RWPE1 (cell line): Measurements from ENCODE around the gene GAREM1.
A peak's percentile ranks its signal among the peaks of the same experiment; 100 is the strongest.

Source experiments
- CTCF ChIA-PET: fragments of 350-600 bp; sonication (Branson Sonifier 250); formaldehyde crosslinking; extraction: SDS; loops from one replicate; lab custom pipeline; 2021; lab: Yijun Ruan, JAX
- POLR2A ChIA-PET: fragments of 400-600 bp; formaldehyde crosslinking; extraction: SDS; loops from one replicate; lab custom pipeline; 2020; ENCODE audit warnings: antibody characterized with exemption; ENCODE audit not compliant: low non-redundant PET; lab: Yijun Ruan, JAX
- DNase-seq: peaks from one replicate; pipeline ENCODE4 v3.0.0; 2012; ENCODE audit warnings: low spot score
- H3K27ac ChIP-seq: fragments of 450-650 bp; 2 replicates; pipeline ENCODE4 v1.5.1; 2017
- TF ChIP-seq, protein P1 (sequence below): fragments of 450-650 bp; conservative IDR thresholded peaks from 2 replicates; pipeline ENCODE4 v1.5.1; 2017; ENCODE audit warnings: low read depth, mild to moderate bottlenecking

Gene GAREM1

DNA sequence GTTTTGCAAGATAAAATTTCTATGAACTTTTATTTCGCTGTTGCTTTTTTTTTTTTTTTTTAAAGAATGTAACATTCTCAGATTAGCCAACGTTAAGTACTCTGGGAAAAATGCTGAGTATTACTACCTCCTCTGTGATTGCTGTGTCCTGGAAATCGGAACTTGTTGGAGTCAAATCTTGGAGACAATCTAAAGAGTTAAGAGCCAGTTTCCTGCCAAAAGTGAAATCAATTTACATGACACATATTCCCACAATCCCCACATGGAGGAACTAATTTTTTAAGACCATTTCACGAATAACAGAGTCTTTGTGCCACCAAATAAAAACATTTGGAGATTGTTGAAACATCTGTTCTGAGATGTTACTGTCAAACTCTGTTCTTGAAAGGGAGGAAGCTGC, 153.0 kb downstream of the GAREM1 start:
- no peak overlapping the region for H3K27ac ChIP-seq
- TF ChIP-seq, protein P1, sequence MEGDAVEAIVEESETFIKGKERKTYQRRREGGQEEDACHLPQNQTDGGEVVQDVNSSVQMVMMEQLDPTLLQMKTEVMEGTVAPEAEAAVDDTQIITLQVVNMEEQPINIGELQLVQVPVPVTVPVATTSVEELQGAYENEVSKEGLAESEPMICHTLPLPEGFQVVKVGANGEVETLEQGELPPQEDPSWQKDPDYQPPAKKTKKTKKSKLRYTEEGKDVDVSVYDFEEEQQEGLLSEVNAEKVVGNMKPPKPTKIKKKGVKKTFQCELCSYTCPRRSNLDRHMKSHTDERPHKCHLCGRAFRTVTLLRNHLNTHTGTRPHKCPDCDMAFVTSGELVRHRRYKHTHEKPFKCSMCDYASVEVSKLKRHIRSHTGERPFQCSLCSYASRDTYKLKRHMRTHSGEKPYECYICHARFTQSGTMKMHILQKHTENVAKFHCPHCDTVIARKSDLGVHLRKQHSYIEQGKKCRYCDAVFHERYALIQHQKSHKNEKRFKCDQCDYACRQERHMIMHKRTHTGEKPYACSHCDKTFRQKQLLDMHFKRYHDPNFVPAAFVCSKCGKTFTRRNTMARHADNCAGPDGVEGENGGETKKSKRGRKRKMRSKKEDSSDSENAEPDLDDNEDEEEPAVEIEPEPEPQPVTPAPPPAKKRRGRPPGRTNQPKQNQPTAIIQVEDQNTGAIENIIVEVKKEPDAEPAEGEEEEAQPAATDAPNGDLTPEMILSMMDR = no peak
- ChIA-PET CTCF (no interaction called here), POLR2A (no interaction called here)
- DNase-seq = no peak

DNA sequence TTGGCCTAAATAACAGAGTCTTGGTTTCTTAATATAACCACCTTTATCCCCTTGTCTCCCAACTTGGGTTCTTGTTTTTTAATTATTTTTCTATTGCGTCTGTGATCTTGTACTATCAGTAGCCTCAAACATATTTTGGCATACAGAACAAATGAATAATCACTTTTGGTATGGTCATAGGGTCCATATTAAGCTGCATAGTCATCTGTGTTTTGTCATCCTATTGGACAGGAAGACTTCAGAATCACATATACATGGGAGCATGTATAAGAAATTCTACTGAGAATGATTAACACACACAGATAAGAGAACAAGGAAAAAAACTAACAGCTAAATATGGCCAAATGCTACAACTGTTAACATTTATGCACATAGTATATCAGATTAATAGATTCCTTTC, 154.8 kb downstream of the GAREM1 start:
- DNase-seq = no peak
- CTCF ChIA-PET = no interaction called here
- POLR2A ChIA-PET = no interaction called here
- TF ChIP-seq, protein P1 = no peak
- no peak overlapping the region for H3K27ac ChIP-seq

DNA sequence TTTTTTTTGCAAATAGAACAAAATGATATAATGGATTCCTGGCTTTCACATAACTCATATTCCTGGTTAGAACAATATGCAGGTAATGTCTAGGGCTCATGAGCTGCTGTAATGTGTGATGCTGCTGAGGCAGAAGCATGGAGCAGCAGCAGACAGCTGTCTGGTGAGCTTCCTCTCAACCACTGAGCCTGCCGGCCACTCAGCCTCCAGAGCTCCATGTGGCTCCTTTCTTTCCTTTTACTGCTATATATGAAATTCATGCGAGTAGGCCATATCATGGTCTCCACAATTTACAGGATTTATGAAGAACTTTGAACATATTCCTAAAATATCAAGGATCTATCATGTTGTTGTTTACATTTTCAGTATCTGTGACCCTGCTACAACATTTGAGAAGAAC, 159.9 kb downstream of the GAREM1 start:
- TF ChIP-seq, protein P1 = no peak
- POLR2A ChIA-PET = no interaction called here
- H3K27ac ChIP-seq = no peak overlapping the region
- no peak for DNase-seq
- CTCF ChIA-PET = interaction anchor here (1.0 kb wide), 1 partner anchor 59 kb away, joined by 4 read pairs; no protein-coding TSS in a partner anchor

DNA sequence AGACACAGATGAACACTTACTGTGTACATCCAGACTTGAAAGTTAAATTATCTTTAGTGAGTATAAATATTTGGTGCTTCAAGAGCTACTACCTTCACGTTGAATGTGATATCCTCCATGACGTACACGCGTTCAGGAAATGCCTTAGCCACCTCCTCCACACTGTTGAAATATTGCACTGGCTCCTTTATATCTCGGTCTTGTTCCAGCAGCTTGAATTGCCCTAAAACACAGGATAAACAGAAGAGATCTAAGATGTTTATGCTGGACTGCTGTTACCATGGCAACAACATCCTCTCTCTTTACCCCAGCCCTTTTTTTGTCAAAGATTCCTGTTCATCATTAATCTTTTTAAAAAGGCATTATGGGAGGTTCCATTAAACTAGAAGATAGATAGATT, 160.6 kb downstream of the GAREM1 start:
- POLR2A ChIA-PET = no interaction called here
- H3K27ac ChIP-seq = no peak overlapping the region
- CTCF ChIA-PET = interaction anchor here (1.0 kb wide), 1 partner anchor 58 kb away, joined by 4 read pairs; no protein-coding TSS in a partner anchor
- no peak for DNase-seq
- TF ChIP-seq, protein P1 = no peak

DNA sequence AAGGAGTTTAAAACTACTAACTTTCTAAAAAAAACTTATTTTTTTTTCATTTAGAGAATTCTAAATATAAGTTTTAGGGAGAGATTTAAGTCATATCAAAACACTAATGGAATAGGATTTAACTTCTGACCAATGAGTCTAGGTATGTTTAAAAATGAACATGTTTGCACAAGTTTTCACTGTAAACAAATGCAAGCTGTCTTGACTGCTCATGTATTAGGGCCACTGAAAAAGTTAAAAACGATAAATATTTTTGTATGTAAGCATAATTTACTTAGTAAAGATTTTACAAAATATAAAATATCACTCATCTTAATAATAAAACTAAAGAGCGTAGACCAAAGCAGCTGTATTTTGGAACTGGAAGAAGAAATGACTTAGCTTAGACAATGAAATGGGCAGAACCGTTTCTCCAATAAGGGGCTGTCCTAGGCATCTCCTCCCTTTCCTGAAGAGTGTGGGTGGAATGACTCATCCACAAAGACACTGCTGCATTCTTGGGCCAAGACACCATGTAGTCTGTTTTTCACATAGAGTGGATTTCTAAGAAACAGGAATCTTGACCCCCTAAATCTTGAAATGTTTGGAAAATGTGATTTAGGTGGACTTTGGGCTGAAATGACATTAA, 162.1 kb downstream of the GAREM1 start:
- POLR2A ChIA-PET = no interaction called here
- CTCF ChIA-PET = no interaction called here
- DNase-seq = peak; percentile 60
- TF ChIP-seq, protein P1 = no peak
- peak overlapping the region; percentile 66 for H3K27ac ChIP-seq

DNA sequence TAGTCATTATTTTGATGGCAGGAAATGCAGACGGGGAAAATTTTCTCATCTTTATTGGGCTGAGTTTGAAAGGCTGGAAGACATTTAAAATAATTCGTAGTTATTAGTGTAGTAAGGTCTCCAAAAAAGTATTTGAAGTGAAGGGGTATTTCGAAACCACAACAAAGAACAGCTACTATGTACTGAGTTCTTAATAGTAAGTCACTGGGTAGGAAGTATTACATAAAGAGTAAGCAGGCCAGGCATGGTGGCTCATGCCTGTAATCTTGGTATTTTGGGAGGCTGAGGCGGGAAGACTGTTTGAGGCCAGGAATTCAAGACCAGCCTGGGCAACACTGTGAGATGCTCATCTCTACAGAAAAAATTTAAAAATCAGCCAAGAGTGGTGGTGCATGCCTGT, 167.3 kb downstream of the GAREM1 start:
- H3K27ac ChIP-seq = no peak overlapping the region
- ChIA-PET POLR2A (no interaction called here), CTCF (no interaction called here)
- TF ChIP-seq, protein P1 = no peak
- no peak for DNase-seq
